Rectal smooth muscle tissue (tissue), 1 donor: ENCODE measurements around the gene OTX1.

Source experiments
- H3K27ac ChIP-seq: one replicate; pipeline ENCODE4 v1.7.0; 2013; ENCODE audit warnings: low read depth, low read length, inconsistent platforms
- H3K27me3 ChIP-seq: one replicate; pipeline ENCODE4 v1.7.0; 2013; ENCODE audit warnings: low read length; ENCODE audit not compliant: control insufficient read depth, insufficient read depth
- H3K36me3 ChIP-seq: one replicate; pipeline ENCODE4 v1.7.0; 2013; ENCODE audit warnings: low read length; ENCODE audit not compliant: control insufficient read depth, insufficient read depth
- H3K4me1 ChIP-seq: one replicate; pipeline ENCODE4 v1.7.0; 2013; ENCODE audit warnings: low read length; ENCODE audit not compliant: control insufficient read depth, insufficient read depth
- H3K4me3 ChIP-seq: one replicate; pipeline ENCODE4 v1.7.0; 2013; ENCODE audit warnings: low read length
- H3K9ac ChIP-seq: one replicate; pipeline ENCODE4 v1.7.0; 2013; ENCODE audit warnings: low read length

Gene OTX1

GRCh38 chr2:63029058-63029457 is 21.6 kb upstream of the OTX1 start:
- Histone ChIP-seq H3K27ac (no peak overlapping the region), H3K36me3 (no peaks in the 10 kb centered on the region), H3K4me3 (no peak overlapping the region), H3K27me3 (no peaks in the 10 kb centered on the region), H3K9ac (no peak overlapping the region), H3K4me1 (no peaks in the 10 kb centered on the region)

DNA sequence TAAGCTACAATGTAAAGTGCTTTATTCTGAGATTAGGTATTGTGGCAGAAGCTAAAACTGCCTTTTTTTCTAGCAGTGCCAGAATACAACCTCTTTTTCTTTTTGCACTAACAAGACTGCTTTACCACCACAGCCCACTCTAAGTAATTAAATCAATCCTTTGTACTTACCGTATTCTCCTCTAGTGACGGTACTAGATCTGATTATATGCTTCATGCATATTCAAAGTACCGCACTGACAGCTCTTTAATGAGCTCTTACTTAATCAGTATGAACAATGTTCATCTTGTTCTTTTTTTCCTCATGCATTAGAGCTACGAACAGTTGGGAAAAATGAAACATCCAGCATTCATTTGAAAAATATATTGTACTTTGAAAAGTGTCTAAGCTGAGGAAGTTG is 16.1 kb upstream of the OTX1 start:
- H3K27me3 ChIP-seq: no peaks in the 10 kb centered on the region
- H3K4me3 ChIP-seq: no peak overlapping the region
- no peak overlapping the region for H3K27ac ChIP-seq
- H3K9ac ChIP-seq: no peak overlapping the region
- H3K36me3 ChIP-seq: no peaks in the 10 kb centered on the region
- H3K4me1 ChIP-seq: no peaks in the 10 kb centered on the region

GRCh38 chr2:63035169-63035568 is 15.5 kb upstream of the OTX1 start:
- H3K4me1 ChIP-seq: no peaks in the 10 kb centered on the region
- H3K27me3 ChIP-seq: no peaks in the 10 kb centered on the region
- H3K27ac ChIP-seq: no peak overlapping the region
- H3K4me3 ChIP-seq: no peak overlapping the region
- H3K9ac ChIP-seq: no peak overlapping the region
- H3K36me3 ChIP-seq: no peaks in the 10 kb centered on the region

GRCh38 chr2:63035660-63036059 is 15.0 kb upstream of the OTX1 start:
- no peaks in the 10 kb centered on the region for H3K36me3 ChIP-seq
- H3K27me3 ChIP-seq: no peaks in the 10 kb centered on the region
- no peak overlapping the region for H3K4me3 ChIP-seq
- no peak overlapping the region for H3K27ac ChIP-seq
- no peak overlapping the region for H3K9ac ChIP-seq
- H3K4me1 ChIP-seq: no peaks in the 10 kb centered on the region

GRCh38 chr2:63038034-63038433 is 12.6 kb upstream of the OTX1 start:
- H3K9ac ChIP-seq: no peak overlapping the region
- H3K4me3 ChIP-seq: no peak overlapping the region
- no peaks in the 10 kb centered on the region for H3K36me3 ChIP-seq
- H3K27ac ChIP-seq: no peak overlapping the region
- H3K4me1 ChIP-seq: no peaks in the 10 kb centered on the region
- no peaks in the 10 kb centered on the region for H3K27me3 ChIP-seq

GRCh38 chr2:63040586-63040985 is 10.0 kb upstream of the OTX1 start:
- Histone ChIP-seq H3K4me3 (no peak overlapping the region), H3K36me3 (no peaks in the 10 kb centered on the region), H3K4me1 (no peaks in the 10 kb centered on the region)

GRCh38 chr2:63041592-63041991 is 9.0 kb upstream of the OTX1 start:
- Histone ChIP-seq H3K4me3 (no peak overlapping the region), H3K27me3 (no peaks in the 10 kb centered on the region), H3K4me1 (no peaks in the 10 kb centered on the region), H3K36me3 (no peaks in the 10 kb centered on the region), H3K27ac (no peak overlapping the region), H3K9ac (no peak overlapping the region)

More at GRCh38 chr2:63040586-63040985, 10.0 kb upstream of the OTX1 start:
- Histone ChIP-seq H3K27me3 (no peaks in the 10 kb centered on the region), H3K27ac (no peak overlapping the region), H3K9ac (no peak overlapping the region)

GRCh38 chr2:63044362-63045327 is 6.0 kb upstream of the OTX1 start:
- Histone ChIP-seq H3K9ac (no peak overlapping the region), H3K4me3 (no peak overlapping the region), H3K36me3 (no peaks in the 10 kb centered on the region), H3K4me1 (peaks cover 3% of the 10 kb centered on the region), H3K27me3 (peaks cover 19% of the 10 kb centered on the region), H3K27ac (no peak overlapping the region)

- H3K4me1 ChIP-seq: peaks cover 9% of the 10 kb centered on the region
- H3K27me3 ChIP-seq: peaks cover 26% of the 10 kb centered on the region
- H3K36me3 ChIP-seq: no peaks in the 10 kb centered on the region
- no peak overlapping the region for H3K4me3 ChIP-seq
- no peak overlapping the region for H3K9ac ChIP-seq
- H3K27ac ChIP-seq: no peak overlapping the region
These were observed 4.1 kb upstream of the OTX1 start for GRCh38 chr2:63046552-63046951.

DNA sequence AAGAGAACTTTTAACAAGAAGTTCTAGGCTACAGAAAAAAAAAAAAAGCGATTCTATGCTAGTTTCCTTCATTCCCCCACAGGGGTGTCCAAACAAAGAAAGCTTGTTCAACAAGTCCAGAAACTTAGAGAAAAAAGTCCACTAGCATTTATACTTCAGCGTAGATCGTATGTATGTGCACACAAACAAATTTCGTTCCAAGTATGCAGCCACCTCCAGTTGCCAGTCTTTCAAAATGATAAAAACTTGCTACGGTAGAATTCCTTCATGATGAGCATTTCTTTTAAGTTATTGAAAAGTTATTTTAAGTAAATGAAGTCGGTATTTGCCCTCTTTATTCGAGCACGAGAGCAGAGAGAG is 3.7 kb upstream of the OTX1 start:
- H3K27me3 ChIP-seq: peaks cover 30% of the 10 kb centered on the region

GRCh38 chr2:63047321-63048279 is 3.0 kb upstream of the OTX1 start:
- H3K4me3 ChIP-seq: no peak overlapping the region
- H3K36me3 ChIP-seq: no peaks in the 10 kb centered on the region
- no peak overlapping the region for H3K9ac ChIP-seq
- H3K4me1 ChIP-seq: peaks cover 9% of the 10 kb centered on the region
- H3K27ac ChIP-seq: no peak overlapping the region
- peaks cover 35% of the 10 kb centered on the region for H3K27me3 ChIP-seq

More for the DNA sequence above, 3.7 kb upstream of the OTX1 start:
- Histone ChIP-seq H3K36me3 (no peaks in the 10 kb centered on the region), H3K9ac (no peak overlapping the region), H3K4me3 (no peak overlapping the region), H3K4me1 (peaks cover 9% of the 10 kb centered on the region), H3K27ac (no peak overlapping the region)

- Histone ChIP-seq H3K4me3 (no peak overlapping the region), H3K27me3 (peaks cover 40% of the 10 kb centered on the region), H3K9ac (no peak overlapping the region), H3K4me1 (peaks cover 9% of the 10 kb centered on the region), H3K27ac (no peak overlapping the region), H3K36me3 (no peaks in the 10 kb centered on the region)
These were observed 2.1 kb upstream of the OTX1 start for GRCh38 chr2:63048367-63049171.
